Heart right ventricle (tissue), 16 donors: ENCODE measurements around the gene SSBP2. TPM values are rescaled to one million over a fixed set of nuclear protein-coding genes. Genes with fewer than 3 reads are reported as not detected.
"Not testable (repeated sequence)": the region's sequence is repeated elsewhere in the genome, so short reads cannot be mapped to it uniquely, and the experiment has no call there.

ENCODE experiments used
- ATAC-seq, 8 donors: fragments of 200-7000 bp; cut with Tn5 transposase; one replicate each; pipeline ENCODE4 v1.9.1; 2020; ENCODE audit warnings: mild to moderate bottlenecking in 8 of 8, moderate library complexity in 8 of 8, moderate number of reproducible peaks in 1 of 8
- DNase-seq, 2 donors: peaks; one replicate each; pipeline ENCODE4 v3.0.0-alpha.2; 2020
- H3K27ac ChIP-seq, 10 donors: fragments of 200-600 bp; sonication (generic) in 2 of 10; one replicate each; pipeline versions ENCODE4 v1.5.0 to v1.8.0; 2020 to 2022; ENCODE audit warnings: mild to moderate bottlenecking in 3 of 10
- H3K27me3 ChIP-seq, 7 donors: fragments of 200-600 bp; one replicate each; pipeline ENCODE4 v1.8.0; 2021 to 2022; ENCODE audit warnings: mild to moderate bottlenecking in 2 of 7
- H3K36me3 ChIP-seq, 9 donors: fragments of 200-600 bp; sonication (generic) in 1 of 9; one replicate each; pipeline versions ENCODE4 v1.5.0 to v1.8.0; 2020 to 2022; ENCODE audit warnings: mild to moderate bottlenecking in 2 of 9
- H3K4me1 ChIP-seq, 9 donors: fragments of 200-600 bp; sonication (generic) in 1 of 9; one replicate each; pipeline versions ENCODE4 v1.5.0 to v1.8.0; 2020 to 2022; ENCODE audit warnings: mild to moderate bottlenecking in 4 of 9
- H3K4me3 ChIP-seq, 10 donors: fragments of 200-600 bp; sonication (generic) in 2 of 10; one replicate each; pipeline versions ENCODE4 v1.5.0 to v1.8.0; 2020 to 2022; ENCODE audit warnings: mild to moderate bottlenecking in 7 of 10, moderate library complexity in 2 of 10
- H3K9me3 ChIP-seq, 11 donors: fragments of 200-600 bp in 10 of 11; sonication (generic) in 2 of 11; one replicate each; pipeline versions ENCODE4 v1.5.0 to v1.8.0; 2013 to 2022; ENCODE audit warnings: mild to moderate bottlenecking in 2 of 11, control low read depth in 1 of 11, moderate library complexity in 1 of 11
- CTCF ChIP-seq, 9 donors: fragments of 200-600 bp; sonication (generic) in 2 of 9; IDR thresholded peaks; one replicate each; pipeline versions ENCODE4 v1.5.0 to v1.8.0; 2021 to 2022; ENCODE audit warnings: antibody characterized with exemption in 9 of 9, mild to moderate bottlenecking in 5 of 9, moderate library complexity in 1 of 9
- WGBS, 2 donors: extraction: QIAGEN DNeasy Blood & Tissue Kit; methylation state at CpG; one replicate each; pipeline ENCODE4 v1.1.7; 2013; ENCODE audit warnings: inconsistent platforms in 1 of 2; 5-methylcytosine and 5-hydroxymethylcytosine counted together
- intact Hi-C, 10 donors: fragments of 100-400 bp; cut with DNase I; formaldehyde crosslinking; loops; one replicate each; pipeline versions ENCODE4 v1.11.1 to v1.14.2; 2022
- polyA plus RNA-seq, 2 donors: library from polyadenylated mRNA; stranded (reverse); fragments of 200-250 nt; gene quantifications; one replicate each; pipeline ENCODE4 v1.2.3, GENCODE V29; 2013
- total RNA-seq, 10 donors: library from RNA; stranded (reverse); fragmentation: NEBNext Ultra II Directional in 3 of 10; extraction: Animal tissue kit (Norgen Biotek cat#: 25700) in 3 of 10; gene quantifications; one replicate each; pipeline versions ENCODE4 v1.2.1 to v1.2.4, GENCODE V29; 2021 to 2023
- donor health status: Arrhythmogenic right ventricular cardiomyopathy.
- donor health status: ischemic (EF 13 %, LVEDD 7.1; RV severe dilation, severe dysfunction).
- donor health status: healthy with polysubstance abuse.
- donor health status: DM: no; HTN: yes; CAD: no.
- donor health status: DM: no; HTN: no; CAD: no.
- donor health status: ischemic (EF 25% LVEDD 6.9; RV normal size, moderate dysfunction).
- donor health status: ischemic (EF 25% LVEDD 5.7; RV mildly dilated, moderate dysfunction).
- donor health status: healthy.
- donor health status: DM: yes; HTN: yes; CAD: no.
- donor health status: Ischemic cardiomyopathy.
- donor health status: ischemic (EF 35%, LVEDD 5.7; RV mildly dilated, moderate dysfunction).
- donor health status: nonischemic (EF 11% LVEDD 7.7; RV severe dilation, severe dysfunction).
- donor health status: DM: yes; HTN: yes; CAD: no.
- donor health status: PGD.
- donor health status: ischemic (EF 29% LVEDD 5.4; RV normal size, mild dysfunction).
- donor health status: nonischemic (EF 23%, LVEDD 6.1; RV moderate dilation, normal function).

Gene SSBP2
- total and polyA plus RNA-seq, 12 donors, result 24.2 to 85.9 (median 52.0) TPM

DNA sequence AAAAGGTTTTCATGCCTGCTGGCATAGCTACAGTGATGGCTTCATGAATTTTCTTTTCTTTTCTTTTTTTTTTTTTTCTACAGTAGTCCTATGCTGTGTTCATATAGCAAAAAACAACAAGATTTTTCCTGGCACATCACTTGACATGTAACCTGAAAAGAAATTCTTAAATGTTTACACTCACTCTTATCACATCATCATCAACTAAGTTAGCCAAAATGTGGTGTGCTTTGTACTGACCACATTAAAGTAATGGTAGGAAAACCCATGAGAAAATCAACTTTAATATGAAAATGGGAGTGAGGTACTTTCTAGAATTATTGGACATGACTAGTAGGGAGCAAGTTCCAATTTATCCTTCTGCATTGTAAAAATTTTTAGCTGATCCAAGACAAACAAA, 146.7 kb downstream of the SSBP2 start:
- no peak overlapping the region for H3K4me3 ChIP-seq
- H3K27ac ChIP-seq, result no peak overlapping the region
- TF ChIP-seq CTCF (IDR thresholded peaks at IDR 0.05), result no peak
- intact Hi-C loops, result no loop called here
- no peaks in the 10 kb centered on the region for H3K27me3 ChIP-seq
- H3K36me3 ChIP-seq, result peaks cover 0 to 11% (median 0%) of the 10 kb centered on the region in 9 donors
- peaks cover 0 to under 1% (median 0%) of the 10 kb centered on the region in 11 donors for H3K9me3 ChIP-seq
- DNase-seq (no peak), ATAC-seq (no peak)
- peaks cover 0 to 10% (median 0%) of the 10 kb centered on the region in 9 donors for H3K4me1 ChIP-seq

GRCh38 chr5:81601919-81602318, 149.0 kb downstream of the SSBP2 start:
- DNase-seq (no peak), ATAC-seq (peak in 2 of 8 donors; percentile 49 to 58)
- Histone ChIP-seq H3K9me3 (peaks cover 0 to 14% (median 0%) of the 10 kb centered on the region in 11 donors), H3K36me3 (peaks cover 0 to 22% (median 0%) of the 10 kb centered on the region in 9 donors), H3K27ac (no peak overlapping the region), H3K27me3 (no peaks in the 10 kb centered on the region), H3K4me3 (no peak overlapping the region), H3K4me1 (peaks cover 0 to 10% (median 0%) of the 10 kb centered on the region in 9 donors)
- 94 to 100% methylated on average over 1 of the region's 1 CpG for WGBS, 2 donors
- TF ChIP-seq CTCF (IDR thresholded peaks at IDR 0.05), result no peak
- intact Hi-C loops, result no loop called here

DNA sequence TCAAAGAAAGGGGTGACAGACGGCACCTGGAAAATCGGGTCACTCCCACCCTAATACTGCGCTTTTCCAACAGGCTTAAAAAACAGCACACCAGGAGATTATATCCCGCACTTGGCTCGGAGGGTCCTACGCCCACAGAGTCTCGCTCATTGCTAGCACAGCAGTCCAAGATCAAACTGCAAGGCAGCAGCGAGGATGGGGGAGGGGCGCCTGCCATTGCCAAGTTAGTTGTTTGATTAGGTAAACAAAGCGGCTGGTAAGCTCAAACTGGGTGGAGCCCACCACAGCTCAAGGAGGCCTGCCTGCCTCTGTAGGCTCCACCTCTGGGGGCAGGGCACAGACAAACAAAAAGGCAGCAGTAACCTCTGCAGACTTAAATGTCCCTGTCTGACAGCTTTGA, 158.8 kb downstream of the SSBP2 start:
- ATAC-seq, intact Hi-C loops, DNase-seq, H3K27me3 ChIP-seq, H3K27ac ChIP-seq, H3K36me3 ChIP-seq, H3K4me1 ChIP-seq, H3K4me3 ChIP-seq: not testable (repeated sequence)
- H3K9me3 ChIP-seq, result peaks cover 0 to 27% (median 8%) of the 10 kb centered on the region in 11 donors
- WGBS, 2 donors, result 97 to 100% methylated on average over 7 to 9 of the region's 10 CpGs

GRCh38 chr5:81590498-81591384, 160.2 kb downstream of the SSBP2 start:
- ATAC-seq (peak in 5 of 8 donors; percentile 34 to 91 (median 67)), DNase-seq (no peak)
- WGBS, 2 donors, result 63 to 73% methylated on average over 6 of the region's 6 CpGs
- intact Hi-C loops, result no loop called here
- peak overlapping the region in 4 of 10 donors; percentile 9 to 40 (median 27) for H3K27ac ChIP-seq
- H3K4me3 ChIP-seq, result no peak overlapping the region
- no peaks in the 10 kb centered on the region for H3K36me3 ChIP-seq
- peaks cover 0 to 27% (median 5%) of the 10 kb centered on the region in 11 donors for H3K9me3 ChIP-seq
- H3K4me1 ChIP-seq, result peaks cover 0 to 14% (median 2%) of the 10 kb centered on the region in 9 donors
- H3K27me3 ChIP-seq, result no peaks in the 10 kb centered on the region
- TF ChIP-seq CTCF (IDR thresholded peaks at IDR 0.05), result no peak
